Ovary (tissue), 3 donors: ENCODE data around the gene PAK4.

Experiments used
- CTCF ChIP-seq, 3 donors: fragments of 450-650 bp in 2 of 3; fragments of 200-600 bp in 1 of 3; IDR thresholded peaks; one replicate each; pipeline versions ENCODE4 v1.5.1 to v1.8.0; 2016 to 2022; ENCODE audit warnings: antibody characterized with exemption in 3 of 3, mild to moderate bottlenecking in 1 of 3
- EP300 ChIP-seq: sonication (generic); formaldehyde crosslinking; IDR thresholded peaks from one replicate; pipeline ENCODE4 v1.6.1; 2017; ENCODE audit warnings: antibody characterized with exemption
- donor health status: DM: no; HTN: no; CAD: no.

- TF ChIP-seq CTCF (IDR thresholded peaks at IDR 0.05) (no peak), EP300 (no peak)
These were observed 55.2 kb downstream of the PAK4 start for GRCh38 chr19:39180749-39181148.
